HG03469 (cell line): ENCODE results near the gene AGER.
"Not testable (repeated sequence)": the region's sequence is repeated elsewhere in the genome, so short reads cannot be mapped to it uniquely, and the experiment has no call there.

Source experiments
- ATAC-seq: cut with Tn5 transposase; IDR thresholded peaks from one replicate; pipeline ENCODE4 v1.9.1; 2021; ENCODE audit warnings: mild to moderate bottlenecking, moderate library complexity, moderate number of reproducible peaks; ENCODE audit not compliant: unreplicated experiment

AGER gene

GRCh38 chr6:32200711-32201475 is 16.8 kb upstream of the AGER start:
- no peak for ATAC-seq

GRCh38 chr6:32198866-32199265 is 14.8 kb upstream of the AGER start:
- ATAC-seq = no peak

DNA sequence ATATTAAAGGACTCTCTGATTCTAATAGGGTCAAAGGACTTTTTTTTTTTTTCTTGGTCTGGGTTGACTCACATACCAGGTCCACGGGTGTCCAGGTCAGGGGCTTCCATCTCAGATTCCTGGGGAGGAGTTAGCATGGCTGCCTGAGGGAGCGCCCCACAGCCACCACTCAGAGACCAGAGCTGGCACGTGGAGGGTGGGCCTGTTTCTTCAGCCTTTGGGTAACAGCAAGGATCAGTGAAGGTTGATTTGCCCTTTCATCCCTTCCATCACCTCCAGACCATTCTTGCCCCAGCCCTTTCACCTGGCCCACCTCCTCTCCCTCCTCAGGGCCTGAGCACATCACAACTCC is 14.3 kb upstream of the AGER start:
- no peak for ATAC-seq

GRCh38 chr6:32196682-32197616 is 12.9 kb upstream of the AGER start:
- ATAC-seq = no peak

GRCh38 chr6:32195902-32196681 is 12.0 kb upstream of the AGER start:
- ATAC-seq = peak; percentile 53

DNA sequence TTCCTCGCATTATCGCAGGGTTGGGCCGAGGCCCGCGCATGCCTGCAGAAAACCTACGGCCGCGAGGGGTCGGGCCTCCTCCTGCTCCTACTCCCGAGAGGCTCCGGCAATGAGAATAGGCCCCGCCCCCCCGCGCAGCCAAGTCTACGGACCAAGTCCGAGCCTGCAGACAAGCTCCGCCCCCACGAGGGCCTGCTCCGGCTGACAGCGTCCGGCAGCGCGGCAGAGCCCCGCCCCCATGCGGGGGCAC is 11.5 kb upstream of the AGER start:
- peak; percentile 53 for ATAC-seq

DNA sequence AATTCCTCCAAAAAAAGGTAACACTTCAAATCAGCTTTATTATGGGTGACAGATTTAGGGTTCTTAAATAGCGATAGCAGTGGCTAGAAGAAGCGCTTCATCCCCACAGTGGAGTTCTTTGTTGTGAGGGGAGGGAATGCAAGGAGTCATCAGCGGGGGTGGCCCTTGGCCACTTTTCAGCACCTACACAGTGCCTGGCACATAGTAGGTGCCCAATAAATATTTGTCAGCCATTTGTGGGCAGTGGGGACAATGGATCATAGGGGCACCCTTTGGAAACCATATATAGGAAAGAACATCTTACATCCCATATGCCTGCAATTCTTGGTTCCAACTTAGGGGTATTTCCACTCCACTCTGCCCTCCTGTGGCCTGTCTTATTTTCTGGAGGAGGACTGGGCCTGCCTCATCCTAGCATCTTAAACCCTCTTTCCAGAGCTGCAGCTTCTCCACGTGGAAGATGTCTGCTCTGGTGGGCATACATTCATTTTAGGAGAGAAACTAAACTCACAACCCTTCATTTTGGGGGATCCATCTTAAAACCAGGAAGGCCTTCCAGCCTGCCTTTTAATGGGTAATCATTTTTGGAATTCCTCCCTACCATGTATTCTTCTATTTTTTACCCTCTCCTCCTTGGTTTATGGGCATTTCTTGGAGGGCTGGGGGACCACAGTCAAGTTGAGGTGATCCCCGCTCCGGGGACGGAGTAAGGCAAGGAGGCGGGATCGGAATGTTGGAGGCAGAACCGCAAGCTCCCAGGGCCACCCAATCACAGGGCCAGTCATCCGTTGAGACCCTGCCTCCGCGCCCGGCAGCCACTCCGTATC is 11.0 kb upstream of the AGER start:
- no peak for ATAC-seq

- ATAC-seq = no peak
Observed at GRCh38 chr6:32194388-32194787, 10.3 kb upstream of the AGER start.

GRCh38 chr6:32193096-32193495 is 9.0 kb upstream of the AGER start:
- not testable (repeated sequence) for ATAC-seq

- ATAC-seq = no peak
Observed at GRCh38 chr6:32192608-32193039, 8.6 kb upstream of the AGER start, which contains the start of gene GPSM3. TSS of gene GPSM3 (minus strand) at chr6:32192643. CDS start at chr6:32192513, 130 bp downstream.

DNA sequence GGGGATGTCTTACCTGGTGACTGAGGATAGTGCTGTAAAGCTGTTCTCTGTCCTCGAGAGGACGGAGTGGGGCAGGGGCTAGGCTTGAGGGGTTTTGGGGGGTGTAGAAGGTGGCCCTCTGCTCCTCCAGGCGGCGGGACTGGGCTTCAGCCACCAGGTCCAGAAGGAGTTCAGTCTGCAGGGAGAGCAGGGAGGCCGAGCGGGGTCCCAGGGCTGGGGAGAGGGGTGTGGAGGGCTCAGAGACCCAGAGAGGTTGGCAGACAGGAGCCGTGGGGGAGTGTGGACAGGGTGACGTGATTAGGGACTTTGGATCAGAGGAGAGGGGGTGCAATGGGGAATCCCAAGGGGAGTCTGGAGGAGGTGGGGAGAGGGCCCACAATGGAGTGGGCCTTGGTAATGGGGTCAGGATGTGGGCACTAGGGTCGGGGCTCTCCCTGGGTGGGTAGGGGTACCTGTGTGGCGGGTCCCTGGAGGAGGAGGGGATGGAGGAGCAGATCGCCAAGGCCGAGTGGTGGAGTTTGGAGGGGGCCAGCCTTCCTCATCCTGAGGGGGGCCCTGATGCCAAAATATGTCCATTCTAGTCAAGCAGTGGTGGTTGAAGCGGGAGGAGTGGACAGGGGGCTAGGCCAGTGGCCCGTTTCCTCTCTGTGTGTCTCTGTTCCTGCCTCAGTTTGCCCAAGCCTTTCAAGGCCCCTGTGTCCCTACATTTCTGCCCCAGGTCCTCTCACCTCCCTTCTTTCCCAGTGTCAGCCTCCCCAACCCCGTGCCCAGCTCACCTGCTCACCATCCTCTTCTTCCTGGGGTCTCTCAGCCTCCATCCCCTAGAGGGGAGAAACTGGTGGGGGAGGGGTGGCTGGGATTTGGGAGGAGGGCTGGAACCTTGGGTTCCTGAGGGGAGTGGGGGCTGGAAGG is 7.9 kb upstream of the AGER start:
- ATAC-seq = no peak

- no peak for ATAC-seq
Observed at GRCh38 chr6:32190911-32191677, 7.0 kb upstream of the AGER start.

- ATAC-seq = no peak
Observed at GRCh38 chr6:32190054-32190851, 6.2 kb upstream of the AGER start, which contains the start of gene PBX2. TSS of gene PBX2 (minus strand) at chr6:32190202. CDS start at chr6:32189915, 287 bp downstream.

- no peak for ATAC-seq
Observed at GRCh38 chr6:32189742-32190053, 5.6 kb upstream of the AGER start.

DNA sequence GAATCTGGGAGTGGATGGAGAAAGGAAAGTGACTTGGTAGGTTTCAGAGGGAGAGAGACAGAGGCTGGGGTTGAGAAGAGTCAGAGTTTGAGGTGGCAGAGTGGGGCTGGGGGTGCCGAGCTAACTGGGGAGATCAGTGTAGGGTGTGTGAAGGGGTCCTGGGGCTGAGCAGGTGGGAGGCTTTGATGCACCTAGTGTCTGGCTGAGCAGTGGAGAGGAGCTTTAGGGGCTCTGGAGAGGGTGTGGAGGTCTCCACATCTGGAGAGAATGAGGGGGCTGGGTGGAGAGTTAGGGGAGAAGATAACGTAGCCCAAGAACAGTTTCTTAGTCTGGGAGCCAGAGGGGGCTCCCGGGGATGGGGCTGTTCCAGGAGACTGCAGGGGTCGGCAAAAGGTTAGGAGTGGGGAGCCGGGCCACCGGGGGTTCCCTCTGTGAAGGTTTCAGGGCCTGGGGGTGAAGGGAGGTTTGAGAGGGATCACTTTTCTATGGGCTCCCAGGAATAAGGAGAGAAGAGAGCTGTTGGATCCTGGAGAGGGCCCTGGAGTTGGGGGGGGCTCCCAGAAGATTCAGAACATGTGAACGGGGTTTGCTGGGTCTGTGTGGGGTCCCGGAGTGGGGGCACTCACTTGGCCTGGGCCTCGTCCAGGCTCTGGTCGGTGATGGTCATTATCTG is 5.2 kb upstream of the AGER start:
- no peak for ATAC-seq

- ATAC-seq = no peak
Observed at GRCh38 chr6:32188381-32189068, 4.5 kb upstream of the AGER start.
